ENCODE data around the gene APLP1. TPM values are rescaled to one million over a fixed set of nuclear protein-coding genes. Genes with fewer than 3 reads are reported as not detected.
A peak's percentile ranks its signal among the peaks of the same experiment; 100 is the strongest.

APLP1 gene
- total RNA-seq, 1 donor from 2014 or later: 0.26 TPM

DNA sequence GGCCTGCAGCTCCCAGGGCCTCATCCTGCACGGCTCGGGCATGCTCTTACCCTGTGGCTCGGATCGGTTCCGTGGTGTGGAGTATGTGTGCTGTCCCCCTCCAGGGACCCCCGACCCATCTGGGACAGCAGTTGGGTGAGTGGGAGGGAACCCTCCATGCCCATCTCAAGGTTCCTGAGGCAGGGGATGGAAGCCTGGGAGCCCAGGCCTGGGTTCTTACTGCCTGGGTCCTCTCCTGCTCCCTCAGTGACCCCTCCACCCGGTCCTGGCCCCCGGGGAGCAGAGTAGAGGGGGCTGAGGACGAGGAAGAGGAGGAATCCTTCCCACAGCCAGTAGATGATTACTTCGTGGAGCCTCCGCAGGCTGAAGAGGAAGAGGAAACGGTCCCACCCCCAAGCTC, 3.2 kb downstream of the APLP1 start:
- no peak overlapping the region for H3K4me3 ChIP-seq (ENCODE audit: low read depth, low read length)
- no peaks in the 10 kb centered on the region for H3K36me3 ChIP-seq (ENCODE audit: control insufficient read depth, insufficient read depth, low read length)
- DNase-seq (ENCODE audit: low read depth): no peak
- H3K27me3 ChIP-seq (ENCODE audit: control insufficient read depth, insufficient read depth, low read length): no peaks in the 10 kb centered on the region
- TF ChIP-seq, protein P1, sequence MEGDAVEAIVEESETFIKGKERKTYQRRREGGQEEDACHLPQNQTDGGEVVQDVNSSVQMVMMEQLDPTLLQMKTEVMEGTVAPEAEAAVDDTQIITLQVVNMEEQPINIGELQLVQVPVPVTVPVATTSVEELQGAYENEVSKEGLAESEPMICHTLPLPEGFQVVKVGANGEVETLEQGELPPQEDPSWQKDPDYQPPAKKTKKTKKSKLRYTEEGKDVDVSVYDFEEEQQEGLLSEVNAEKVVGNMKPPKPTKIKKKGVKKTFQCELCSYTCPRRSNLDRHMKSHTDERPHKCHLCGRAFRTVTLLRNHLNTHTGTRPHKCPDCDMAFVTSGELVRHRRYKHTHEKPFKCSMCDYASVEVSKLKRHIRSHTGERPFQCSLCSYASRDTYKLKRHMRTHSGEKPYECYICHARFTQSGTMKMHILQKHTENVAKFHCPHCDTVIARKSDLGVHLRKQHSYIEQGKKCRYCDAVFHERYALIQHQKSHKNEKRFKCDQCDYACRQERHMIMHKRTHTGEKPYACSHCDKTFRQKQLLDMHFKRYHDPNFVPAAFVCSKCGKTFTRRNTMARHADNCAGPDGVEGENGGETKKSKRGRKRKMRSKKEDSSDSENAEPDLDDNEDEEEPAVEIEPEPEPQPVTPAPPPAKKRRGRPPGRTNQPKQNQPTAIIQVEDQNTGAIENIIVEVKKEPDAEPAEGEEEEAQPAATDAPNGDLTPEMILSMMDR (IDR thresholded peaks at IDR 0.05; ENCODE audit: insufficient read depth, low read length, severe bottlenecking): no peak
- FAIRE-seq: no peak

GRCh38 chr19:35872180-35872579, 3.8 kb downstream of the APLP1 start:
- FAIRE-seq: no peak

DNA sequence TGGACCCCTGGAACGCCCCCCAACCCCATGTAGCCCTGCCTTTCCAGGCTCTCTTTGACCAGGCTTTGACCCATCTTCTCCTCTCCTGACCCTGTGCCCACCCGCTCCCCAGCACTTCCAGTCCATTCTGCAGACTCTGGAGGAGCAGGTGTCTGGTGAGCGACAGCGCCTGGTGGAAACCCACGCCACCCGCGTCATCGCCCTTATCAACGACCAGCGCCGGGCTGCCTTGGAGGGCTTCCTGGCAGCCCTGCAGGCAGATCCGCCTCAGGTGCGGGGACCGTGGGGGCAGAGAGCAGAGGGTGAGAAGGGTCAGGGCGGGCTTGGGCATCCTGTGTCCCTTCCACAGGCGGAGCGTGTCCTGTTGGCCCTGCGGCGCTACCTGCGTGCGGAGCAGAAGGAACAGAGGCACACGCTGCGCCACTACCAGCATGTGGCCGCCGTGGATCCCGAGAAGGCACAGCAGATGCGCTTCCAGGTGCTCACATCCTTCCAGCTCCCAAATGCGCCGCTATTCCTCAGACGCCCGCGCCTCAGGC, 6.1 kb downstream of the APLP1 start:
- Histone ChIP-seq H3K4me3 (ENCODE audit: low read depth, low read length) (no peak overlapping the region), H3K36me3 (ENCODE audit: control insufficient read depth, insufficient read depth, low read length) (no peaks in the 10 kb centered on the region), H3K27me3 (ENCODE audit: control insufficient read depth, insufficient read depth, low read length) (peaks cover 2% of the 10 kb centered on the region)
- TF ChIP-seq, protein P1 (IDR thresholded peaks at IDR 0.05; ENCODE audit: insufficient read depth, low read length, severe bottlenecking): no peak
- FAIRE-seq: no peak
- DNase-seq (ENCODE audit: low read depth): no peak

More at GRCh38 chr19:35872180-35872579, 3.8 kb downstream of the APLP1 start:
- Histone ChIP-seq H3K4me3 (ENCODE audit: low read depth, low read length) (no peak overlapping the region), H3K36me3 (ENCODE audit: control insufficient read depth, insufficient read depth, low read length) (no peaks in the 10 kb centered on the region), H3K27me3 (ENCODE audit: control insufficient read depth, insufficient read depth, low read length) (no peaks in the 10 kb centered on the region)
- TF ChIP-seq, protein P1 (IDR thresholded peaks at IDR 0.05; ENCODE audit: insufficient read depth, low read length, severe bottlenecking): no peak
- no peak for DNase-seq (ENCODE audit: low read depth)

GRCh38 chr19:35879068-35879467, 10.7 kb downstream of the APLP1 start:
- Histone ChIP-seq H3K27me3 (ENCODE audit: control insufficient read depth, insufficient read depth, low read length) (peaks cover 2% of the 10 kb centered on the region), H3K4me3 (ENCODE audit: low read depth, low read length) (no peak overlapping the region), H3K36me3 (ENCODE audit: control insufficient read depth, insufficient read depth, low read length) (no peaks in the 10 kb centered on the region)
- FAIRE-seq (no peak), DNase-seq (ENCODE audit: low read depth) (no peak)
- TF ChIP-seq, protein P1 (IDR thresholded peaks at IDR 0.05; ENCODE audit: insufficient read depth, low read length, severe bottlenecking): no peak

DNA sequence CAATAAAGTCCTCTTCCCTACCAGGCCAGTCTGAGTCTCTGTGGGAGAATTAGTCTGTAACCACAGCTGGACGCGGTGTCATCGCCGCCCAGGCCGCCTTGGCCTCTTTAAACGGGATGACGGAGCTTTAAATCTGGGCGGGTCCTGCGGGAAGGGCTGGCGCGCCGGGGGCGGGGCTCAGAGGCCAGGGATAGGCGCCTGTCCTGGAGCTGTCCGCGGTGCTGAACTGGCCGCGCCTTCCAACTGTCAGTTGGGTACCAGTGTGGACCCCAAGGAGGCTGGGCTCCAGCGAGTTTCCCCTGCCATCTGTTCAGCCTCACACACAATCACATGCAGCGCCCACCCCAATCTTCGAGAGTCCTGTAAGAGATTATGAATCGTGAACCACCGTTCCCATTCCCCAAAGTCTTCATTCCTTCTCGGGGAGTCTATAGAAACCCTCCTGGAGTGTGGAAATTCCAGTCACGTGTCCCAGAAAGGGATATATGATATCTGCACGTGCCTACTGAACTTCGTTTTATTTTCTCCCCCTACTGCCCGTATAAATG, 11.5 kb downstream of the APLP1 start:
- TF ChIP-seq, protein P1 (IDR thresholded peaks at IDR 0.05; ENCODE audit: insufficient read depth, low read length, severe bottlenecking): no peak
- peaks cover 2% of the 10 kb centered on the region for H3K27me3 ChIP-seq (ENCODE audit: control insufficient read depth, insufficient read depth, low read length)
- no peak overlapping the region for H3K4me3 ChIP-seq (ENCODE audit: low read depth, low read length)
- DNase-seq (ENCODE audit: low read depth): peak; percentile 76
- peak; percentile 36 for FAIRE-seq
- no peaks in the 10 kb centered on the region for H3K36me3 ChIP-seq (ENCODE audit: control insufficient read depth, insufficient read depth, low read length)

Measured in bronchial epithelial cell (primary cell).